ENCODE measurements around the gene RPS26. TPM values are rescaled to one million over a fixed set of nuclear protein-coding genes. Genes with fewer than 3 reads are reported as not detected.

The RPS26 gene
- total RNA-seq, 2 donors from 2014 or later: 284 to 1,659 TPM

- peaks cover 4% of the 10 kb centered on the region for H3K4me1 ChIP-seq (replicated peaks)
- no peaks in the 10 kb centered on the region for H3K27me3 ChIP-seq (replicated peaks; ENCODE audit: insufficient read depth)
- H3K9me3 ChIP-seq: no peaks in the 10 kb centered on the region
- no peak overlapping the region for H3K4me3 ChIP-seq
- no peaks in the 10 kb centered on the region for H3K36me3 ChIP-seq
- WGBS: 75% methylated on average over 1 of the region's 1 CpG
- intact Hi-C loops (cut with DNase I): loop anchor here (5.0 kb wide), 1 partner anchor 40 kb away; no protein-coding TSS in a partner anchor
- no peak for DNase-seq (ENCODE audit: low spot score)
- no peak for TF ChIP-seq CTCF (IDR thresholded peaks at IDR 0.05)
- no peak for TF ChIP-seq POLR2A (IDR thresholded peaks at IDR 0.05)
- no peak for TF ChIP-seq POLR2AphosphoS5 (IDR thresholded peaks at IDR 0.05)
- H3K27ac ChIP-seq: no peak overlapping the region
Measured at GRCh38 chr12:56031987-56032386, 9.7 kb upstream of the RPS26 start.

- Histone ChIP-seq H3K4me1 (replicated peaks) (no peaks in the 10 kb centered on the region), H3K9me3 (no peaks in the 10 kb centered on the region), H3K4me3 (no peak overlapping the region), H3K27ac (no peak overlapping the region), H3K27me3 (replicated peaks; ENCODE audit: insufficient read depth) (no peaks in the 10 kb centered on the region), H3K36me3 (no peaks in the 10 kb centered on the region)
- DNase-seq (ENCODE audit: low spot score): no peak
- TF ChIP-seq CTCF (IDR thresholded peaks at IDR 0.05) (no peak), POLR2A (IDR thresholded peaks at IDR 0.05) (no peak), POLR2AphosphoS5 (IDR thresholded peaks at IDR 0.05) (no peak)
- intact Hi-C loops (cut with DNase I): loop anchor here (5.0 kb wide), 1 partner anchor 42 kb away; no protein-coding TSS in a partner anchor
- WGBS: 84% methylated on average over 18 of the region's 21 CpGs
Measured at GRCh38 chr12:56034586-56035332, 7.0 kb upstream of the RPS26 start.

- 60% methylated on average over 2 of the region's 2 CpGs for WGBS
- no peak overlapping the region for H3K4me3 ChIP-seq
- intact Hi-C loops (cut with DNase I): no loop called here
- no peaks in the 10 kb centered on the region for H3K4me1 ChIP-seq (replicated peaks)
- no peaks in the 10 kb centered on the region for H3K27me3 ChIP-seq (replicated peaks; ENCODE audit: insufficient read depth)
- no peak for TF ChIP-seq POLR2A (IDR thresholded peaks at IDR 0.05)
- TF ChIP-seq CTCF (IDR thresholded peaks at IDR 0.05): no peak
- TF ChIP-seq POLR2AphosphoS5 (IDR thresholded peaks at IDR 0.05): no peak
- no peak overlapping the region for H3K27ac ChIP-seq
- H3K36me3 ChIP-seq: no peaks in the 10 kb centered on the region
- no peak for DNase-seq (ENCODE audit: low spot score)
- no peaks in the 10 kb centered on the region for H3K9me3 ChIP-seq
Measured at GRCh38 chr12:56037161-56037560, 4.6 kb upstream of the RPS26 start.

GRCh38 chr12:56038022-56038655 lies 3.6 kb upstream of the RPS26 start:
- intact Hi-C loops (cut with DNase I): no loop called here
- Histone ChIP-seq H3K4me3 (no peak overlapping the region), H3K27me3 (replicated peaks; ENCODE audit: insufficient read depth) (no peaks in the 10 kb centered on the region), H3K4me1 (replicated peaks) (no peaks in the 10 kb centered on the region), H3K27ac (no peak overlapping the region), H3K36me3 (no peaks in the 10 kb centered on the region), H3K9me3 (no peaks in the 10 kb centered on the region)
- WGBS: 70% methylated on average over 2 of the region's 2 CpGs
- TF ChIP-seq CTCF (IDR thresholded peaks at IDR 0.05) (no peak), POLR2AphosphoS5 (IDR thresholded peaks at IDR 0.05) (no peak), POLR2A (IDR thresholded peaks at IDR 0.05) (no peak)
- DNase-seq (ENCODE audit: low spot score): no peak

Measured in prostate gland (tissue), 2 donors.